IMR-90 (cell line): ENCODE measurements around the gene SPI1. TPM values are rescaled to one million over a fixed set of nuclear protein-coding genes. Genes with fewer than 3 reads are reported as not detected.

Source experiments
- ATAC-seq: fragments of 200-7000 bp; cut with Tn5 transposase; 2 replicates; pipeline ENCODE4 v1.9.1; 2020; ENCODE audit warnings: low read depth, mild to moderate bottlenecking, moderate library complexity
- BruUV-seq: library from RNA; stranded (reverse); fragments of 400-500 nt; replicated peaks from 2 replicates; lab custom pipeline; 2021; lab: Mats Ljungman, UMichigan
- CTCF ChIA-PET: fragments of 300-600 bp; formaldehyde crosslinking; extraction: SDS; loops from one replicate; lab custom pipeline; 2021; ENCODE audit warnings: antibody characterized with exemption; lab: Yijun Ruan, JAX
- POLR2A ChIA-PET: fragments of 300-600 bp; sonication (Branson Sonifier 250); formaldehyde crosslinking; loops from one replicate; lab custom pipeline; 2022; ENCODE audit warnings: antibody characterized with exemption; ENCODE audit not compliant: unreplicated experiment; lab: Charles Lee
- DNase-seq: peaks from one replicate; pipeline ENCODE4 v3.0.0; 2013
- H2AFZ ChIP-seq: replicated peaks from 2 replicates; pipeline ENCODE3; 2013; ENCODE audit warnings: low read length, mild to moderate bottlenecking; ENCODE audit not compliant: poor library complexity
- H2AK5ac ChIP-seq: 2 replicates; pipeline ENCODE4 v1.6.1; 2013; ENCODE audit warnings: low read depth, low read length, inconsistent platforms
- H2AK9ac ChIP-seq: replicated peaks from 2 replicates; pipeline ENCODE3; 2013; ENCODE audit warnings: mild to moderate bottlenecking, low read depth, low read length, moderate library complexity; ENCODE audit not compliant: poor library complexity
- H2BK120ac ChIP-seq: 2 replicates; pipeline ENCODE4 v1.6.1; 2013; ENCODE audit warnings: low read depth, low read length, inconsistent platforms
- H2BK15ac ChIP-seq: 3 replicates; pipeline ENCODE4 v1.6.1; 2013; ENCODE audit warnings: low read depth, low read length, inconsistent platforms
- H2BK20ac ChIP-seq: 2 replicates; pipeline ENCODE4 v1.6.1; 2013; ENCODE audit warnings: low read depth, mild to moderate bottlenecking, inconsistent platforms, low read length, moderate library complexity
- H2BK5ac ChIP-seq: 2 replicates; pipeline ENCODE4 v1.6.1; 2013; ENCODE audit warnings: mild to moderate bottlenecking, low read depth, low read length, inconsistent platforms; ENCODE audit not compliant: poor library complexity, severe bottlenecking
- H3K14ac ChIP-seq: replicated peaks from 2 replicates; pipeline ENCODE4 v1.6.1; 2013; ENCODE audit warnings: low read depth, low read length, inconsistent platforms
- H3K18ac ChIP-seq: 2 replicates; pipeline ENCODE4 v1.6.1; 2013; ENCODE audit warnings: low read depth, low read length, control low read depth
- H3K23ac ChIP-seq: 2 replicates; pipeline ENCODE4 v1.6.1; 2013; ENCODE audit warnings: low read depth, low read length, inconsistent platforms
- H3K27ac ChIP-seq: 2 replicates; pipeline ENCODE4 v1.5.1; 2013; ENCODE audit warnings: mild to moderate bottlenecking, control low read depth, low read length; ENCODE audit not compliant: insufficient read depth
- H3K27me3 ChIP-seq: 2 replicates; pipeline ENCODE4 v1.6.1; 2013; ENCODE audit warnings: low read length; ENCODE audit not compliant: control insufficient read depth, insufficient read depth
- H3K36me3 ChIP-seq: 2 replicates; pipeline ENCODE4 v1.6.1; 2013; ENCODE audit warnings: low read length, mixed read lengths; ENCODE audit not compliant: control insufficient read depth, insufficient read depth
- H3K4ac ChIP-seq: 2 replicates; pipeline ENCODE4 v1.6.1; 2013; ENCODE audit warnings: low read depth, low read length, inconsistent platforms
- H3K4me1 ChIP-seq: 2 replicates; pipeline ENCODE4 v1.6.1; 2013; ENCODE audit warnings: low read length, mixed read lengths; ENCODE audit not compliant: control insufficient read depth, insufficient read depth
- H3K4me2 ChIP-seq: 2 replicates; pipeline ENCODE4 v1.6.1; 2013; ENCODE audit warnings: low read depth, mild to moderate bottlenecking, control low read depth, low read length, moderate library complexity
- H3K4me3 ChIP-seq: 2 replicates; pipeline ENCODE4 v1.5.1; 2013; ENCODE audit warnings: low read depth, mild to moderate bottlenecking, control low read depth, low read length, moderate library complexity; ENCODE audit not compliant: insufficient read depth
- H3K56ac ChIP-seq: 2 replicates; pipeline ENCODE4 v1.6.1; 2013; ENCODE audit warnings: low read length, inconsistent platforms; ENCODE audit not compliant: insufficient read depth; ENCODE audit errors: extremely low read depth
- H3K79me1 ChIP-seq, 2 experiments: 2 replicates each; pipeline ENCODE4 v1.6.1; 2013; ENCODE audit warnings: low read length in 2 of 2, inconsistent platforms in 1 of 2, low read depth in 1 of 2
- H3K9ac ChIP-seq: 2 replicates; pipeline ENCODE4 v1.6.1; 2013; ENCODE audit warnings: low read depth, low read length, control low read depth
- H3K9me1 ChIP-seq: 2 replicates; pipeline ENCODE4 v1.6.1; 2013; ENCODE audit warnings: low read length, inconsistent platforms; ENCODE audit not compliant: insufficient read depth
- H3K9me3 ChIP-seq: 2 replicates; pipeline ENCODE4 v1.6.1; 2013; ENCODE audit warnings: low read length; ENCODE audit not compliant: control insufficient read depth, insufficient read depth
- H4K20me1 ChIP-seq: 2 replicates; pipeline ENCODE4 v1.6.1; 2013; ENCODE audit warnings: low read length, inconsistent platforms; ENCODE audit not compliant: insufficient read depth
- H4K5ac ChIP-seq: 2 replicates; pipeline ENCODE4 v1.6.1; 2013; ENCODE audit warnings: mild to moderate bottlenecking, low read depth, low read length, control low read depth
- H4K8ac ChIP-seq, 2 experiments: 2 replicates each; pipeline ENCODE4 v1.6.1; 2013; ENCODE audit warnings: low read depth in 2 of 2, low read length in 2 of 2, control low read depth in 1 of 2, inconsistent platforms in 1 of 2
- H4K91ac ChIP-seq: 2 replicates; pipeline ENCODE4 v1.6.1; 2013; ENCODE audit warnings: low read depth, low read length, inconsistent platforms; ENCODE audit not compliant: insufficient read depth
- MXI1 ChIP-seq: IDR thresholded peaks from 2 replicates; pipeline ENCODE4 v1.6.1; 2012; ENCODE audit warnings: low read depth, mild to moderate bottlenecking, low read length, moderate library complexity, borderline replicate concordance
- NFE2L2 ChIP-seq: fragments of 150-350 bp; IDR thresholded peaks from 2 replicates; pipeline ENCODE4 v1.6.1; 2016; ENCODE audit warnings: low read depth, mild to moderate bottlenecking, low read length
- RAD21 ChIP-seq: IDR thresholded peaks from 2 replicates; pipeline ENCODE4 v1.6.1; 2012; ENCODE audit warnings: low read length, improper control_type of control experiment
- WGBS, 2 experiments: methylation state at CpG; one replicate each; pipeline versions ENCODE4 v1.1.5 to v1.1.7; 2013; ENCODE audit warnings: missing lambda C conversion rate in 2 of 2; ENCODE audit not compliant: insufficient read length in 1 of 2; ENCODE audit errors: extremely low coverage in 2 of 2; 5-methylcytosine and 5-hydroxymethylcytosine counted together
- dilution Hi-C: fragments of 300-500 bp; cut with HindIII; formaldehyde crosslinking; loops from one replicate; pipeline ENCODE4 v1.14.3; 2018; ENCODE audit warnings: low sequenced_read_pairs; ENCODE audit not compliant: unreplicated experiment
- in situ Hi-C: fragments of 300-500 bp; cut with MboI; formaldehyde crosslinking; loops from 3 replicates; pipeline ENCODE4 v1.14.3; 2019; ENCODE audit warnings: low sequenced_read_pairs, inconsistent platforms, mixed read lengths
- intact Hi-C: fragments of 100-400 bp; cut with micrococcal nuclease; formaldehyde crosslinking; loops from 2 replicates; pipeline ENCODE4 v1.10.0; 2022
- polyA plus RNA-seq, 3 experiments: library from polyadenylated mRNA; depleted of rRNA; stranded (reverse); fragments of >200 nt; gene quantifications; 2 replicates each; pipeline ENCODE4 v1.2.3, GENCODE V29; 2012; ENCODE audit warnings: low replicate concordance in 1 of 3
- total RNA-seq: library from RNA; depleted of rRNA; stranded (reverse); fragments of >200 nt; gene quantifications from 2 replicates; pipeline ENCODE4 v1.2.3, GENCODE V29; 2012

The SPI1 gene
- total and polyA plus RNA-seq, 2 of the 4 experiments (the other 2 are of a cell fraction) = not detected

DNA sequence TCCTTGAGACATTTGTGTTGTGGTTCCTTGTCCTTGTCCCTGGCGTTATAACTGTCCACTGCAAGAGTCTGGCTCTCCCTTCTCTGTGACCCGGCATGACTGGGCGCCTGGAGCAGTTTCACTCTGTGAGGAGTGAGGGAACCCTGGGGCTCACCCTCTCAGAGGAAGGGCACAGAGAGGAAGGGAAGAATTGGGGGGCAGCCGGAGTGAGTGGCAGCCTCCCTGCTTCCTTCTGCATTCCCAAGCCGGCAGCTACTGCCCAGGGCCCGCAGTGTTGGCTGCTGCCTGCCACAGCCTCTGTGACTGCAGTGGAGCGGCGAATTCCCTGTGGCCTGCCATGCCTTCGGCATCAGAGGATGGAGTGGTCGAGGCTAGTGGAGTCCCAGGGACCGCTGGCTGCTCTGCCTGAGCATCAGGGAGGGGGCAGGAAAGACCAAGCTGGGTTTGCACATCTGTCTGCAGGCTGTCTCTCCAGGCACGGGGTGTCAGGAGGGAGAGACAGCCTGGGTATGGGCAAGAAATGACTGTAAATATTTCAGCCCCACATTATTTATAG, 48.8 kb downstream of the SPI1 start:
- intact Hi-C loops = no loop called here
- TF ChIP-seq MXI1 (no peak), NFE2L2 (no peak), RAD21 (no peak)
- DNase-seq (no peak), ATAC-seq (peak; percentile 30)
- Histone ChIP-seq H4K8ac (no peak overlapping the region), H3K4me2 (no peak overlapping the region), H3K9ac (no peak overlapping the region), H2BK20ac (no peak overlapping the region), H3K9me3 (no peaks in the 10 kb centered on the region), H2BK120ac (no peak overlapping the region), H3K36me3 (peaks cover 48% of the 10 kb centered on the region), H3K23ac (no peak overlapping the region), H4K20me1 (no peaks in the 10 kb centered on the region), H2BK15ac (no peak overlapping the region), H4K91ac (no peak overlapping the region), H3K4me3 (no peak overlapping the region), H2AK5ac (no peak overlapping the region), H3K4ac (no peak overlapping the region), H2AK9ac (peak overlapping the region; percentile 33), H3K9me1 (no peaks in the 10 kb centered on the region), H3K56ac (no peak overlapping the region), H3K14ac (no peak overlapping the region), H4K5ac (no peak overlapping the region), H3K4me1 (0 out of 2 replicates have a peak, but pooled peaks cover 2% of the 10 kb centered on the region), H3K18ac (no peak overlapping the region), H3K27ac (no peak overlapping the region), H2AFZ (peak overlapping the region; percentile 19), H2BK5ac (no peak overlapping the region), H3K79me1 (no peaks in the 10 kb centered on the region), H3K27me3 (no peaks in the 10 kb centered on the region)
- WGBS, 2 experiments = no CpG with 5 or more reads among the region's 12 CpGs
- in situ Hi-C loops = no loop called here
- no TSS peak for BruUV-seq
- ChIA-PET CTCF (interaction anchor here (0.5 to 0.8 kb wide), 2 partner anchors 394 to 496 kb away, joined by 3 to 4 read pairs; no protein-coding TSS in a partner anchor), POLR2A (no interaction called here)
- dilution Hi-C loops = no loop called here
